Erythroblast (primary cell): Measurements from ENCODE around the gene EIF3J.
"Not testable (repeated sequence)": the region's sequence is repeated elsewhere in the genome, so short reads cannot be mapped to it uniquely, and the experiment has no call there.

Source experiments
- DNase-seq, 2 experiments: peaks; one replicate each; lab custom pipeline; 2025; lab: John Stamatoyannopoulos, UW
- GATA1 ChIP-seq: IDR thresholded peaks from 2 replicates; pipeline ENCODE4 v1.6.1; 2011; ENCODE audit warnings: low read depth, mild to moderate bottlenecking, control low read depth, low read length, moderate library complexity
- POLR2A ChIP-seq: IDR thresholded peaks from 2 replicates; pipeline ENCODE4 v1.6.1; 2011; ENCODE audit warnings: mild to moderate bottlenecking, low read length

The EIF3J gene

GRCh38 chr15:44532689-44533088 is 4.3 kb upstream of the EIF3J start:
- peak in 1 of 2 experiments; percentile 7 for DNase-seq
- TF ChIP-seq GATA1 (no peak), POLR2A (no peak)

DNA sequence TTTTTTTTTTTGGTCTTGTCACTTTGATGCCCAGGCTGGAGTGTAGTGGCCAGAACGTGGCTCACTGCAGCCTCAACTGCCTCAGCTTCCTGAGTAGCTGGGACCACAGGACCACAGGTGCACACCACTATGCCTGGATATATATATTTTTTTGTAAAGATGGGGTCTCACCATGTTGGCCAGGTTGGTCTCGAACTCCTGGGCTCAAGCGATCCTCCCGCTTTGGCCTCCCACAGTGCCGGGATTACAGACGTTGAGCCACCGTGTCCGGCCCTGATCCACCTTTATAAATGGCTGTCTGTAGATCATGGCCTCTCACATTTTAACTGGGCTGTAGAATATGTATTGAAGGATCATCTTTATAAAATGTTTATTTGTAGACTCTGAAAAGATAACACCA is 1.9 kb upstream of the EIF3J start:
- TF ChIP-seq GATA1 (no peak), POLR2A (no peak)
- DNase-seq: no peak

- peak; percentile 59 to 78 for DNase-seq
These were observed 1.2 kb upstream of the EIF3J start for GRCh38 chr15:44535523-44536301.

GRCh38 chr15:44536302-44536961 is 515 bp upstream of the EIF3J start:
- peak; percentile 92 to 95 for DNase-seq
- TF ChIP-seq POLR2A (peak; percentile 84), GATA1 (no peak)

More at GRCh38 chr15:44535523-44536301, 1.2 kb upstream of the EIF3J start:
- no peak for TF ChIP-seq GATA1
- no peak for TF ChIP-seq POLR2A

DNA sequence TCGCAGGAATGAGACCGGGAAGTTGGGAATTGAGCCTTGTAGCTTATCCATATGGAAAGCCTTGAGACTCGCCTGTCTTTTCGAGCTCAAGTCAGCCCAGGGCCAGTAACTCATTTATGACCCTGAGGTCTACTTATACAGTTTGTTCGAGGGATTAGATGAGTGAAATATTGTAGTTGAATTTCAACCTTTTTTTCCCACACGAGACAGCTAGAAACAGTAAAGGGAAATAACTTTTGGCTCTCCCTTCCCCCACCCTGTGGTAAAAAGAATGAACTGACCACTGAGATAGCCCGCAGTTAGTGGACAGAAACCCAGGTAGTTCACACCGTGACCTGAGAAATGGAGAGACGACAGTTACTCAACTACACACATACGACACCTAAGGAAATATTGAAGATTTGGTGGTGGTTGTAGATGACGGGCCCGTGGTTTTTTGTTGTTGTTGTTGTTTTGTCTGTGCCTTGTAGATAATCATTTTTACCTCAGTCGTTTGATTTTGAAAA is 841 bp downstream of the EIF3J start:
- peak; percentile 57 to 75 for DNase-seq
- TF ChIP-seq POLR2A: no peak
- TF ChIP-seq GATA1: no peak

- peak in 1 of 2 experiments; percentile 39 for DNase-seq
- TF ChIP-seq POLR2A (no peak), GATA1 (no peak)
These were observed 4.5 kb downstream of the EIF3J start for GRCh38 chr15:44541282-44541958.

GRCh38 chr15:44542596-44542995 is 5.6 kb downstream of the EIF3J start:
- peak; percentile 60 to 65 for DNase-seq
- TF ChIP-seq GATA1 (no peak), POLR2A (peak; percentile 37)

- DNase-seq: not testable (repeated sequence)
These were observed 7.8 kb downstream of the EIF3J start for GRCh38 chr15:44544745-44545144.

- DNase-seq: peak in 1 of 2 experiments; percentile 32
- TF ChIP-seq POLR2A (no peak), GATA1 (no peak)
These were observed 9.2 kb downstream of the EIF3J start for GRCh38 chr15:44545913-44546802.

DNA sequence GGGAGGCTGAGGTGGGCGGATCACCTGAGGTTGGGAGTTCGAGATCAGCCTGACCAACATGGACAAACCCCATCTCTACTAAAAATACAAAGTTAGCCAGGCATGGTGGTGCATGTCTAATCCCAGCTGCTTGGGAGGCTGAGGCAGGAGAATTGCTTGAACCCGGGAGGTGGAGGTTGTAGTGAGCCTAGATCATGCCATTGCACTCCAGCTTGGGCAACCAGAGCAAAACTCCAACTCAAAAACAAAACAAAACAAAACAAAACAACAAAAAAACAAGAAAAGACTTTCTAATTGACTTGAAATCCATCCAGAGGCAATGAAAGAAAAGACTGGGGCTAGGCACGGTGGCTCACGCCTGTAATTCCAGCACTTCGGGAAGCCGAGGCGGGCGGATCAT is 12.2 kb downstream of the EIF3J start:
- not testable (repeated sequence) for DNase-seq

DNA sequence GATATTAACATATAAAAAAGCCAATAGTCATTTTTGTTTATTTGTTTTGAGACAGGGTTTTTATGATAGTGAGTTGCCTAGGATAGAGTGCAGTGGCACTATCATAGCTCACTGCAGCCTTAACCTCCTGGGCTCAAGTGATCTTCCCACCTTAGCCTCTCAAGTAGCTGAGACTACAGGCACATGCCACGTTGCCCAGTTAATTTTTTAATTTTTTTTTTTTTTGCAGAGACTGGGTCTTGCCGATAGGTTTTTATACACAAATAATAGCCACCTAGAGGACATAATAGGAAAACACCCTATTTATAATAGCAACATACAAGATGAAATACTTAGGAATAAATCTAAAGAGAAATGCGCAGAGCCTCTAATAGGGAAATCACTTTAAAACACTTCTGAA is 13.3 kb downstream of the EIF3J start:
- TF ChIP-seq GATA1 (no peak), POLR2A (no peak)
- DNase-seq: peak in 1 of 2 experiments; percentile 21

DNA sequence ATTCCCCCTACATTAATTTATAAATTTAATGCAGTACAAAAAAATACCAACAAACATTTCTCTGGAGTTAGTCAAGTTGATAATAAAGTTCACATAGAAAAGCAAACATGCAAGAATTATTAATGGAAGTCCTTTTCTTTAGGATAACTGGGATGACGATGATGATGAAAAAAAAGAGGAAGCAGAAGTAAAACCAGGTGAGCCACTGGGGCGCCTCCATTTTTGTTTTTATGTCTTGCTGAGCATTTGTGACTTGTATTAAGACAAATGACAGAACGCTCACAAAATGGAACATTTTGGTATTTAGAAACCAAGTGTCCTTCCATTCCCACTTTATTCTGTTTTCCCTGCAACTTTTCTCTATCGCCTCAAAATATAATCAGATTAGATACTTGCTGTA is 13.8 kb downstream of the EIF3J start:
- no peak for TF ChIP-seq GATA1
- TF ChIP-seq POLR2A: no peak
- DNase-seq: no peak
